Dedifferentiated amniotic fluid mesenchymal stem cell (primary cell): ENCODE measurements around the gene C9orf50.
A peak's percentile ranks its signal among the peaks of the same experiment; 100 is the strongest.

Source experiments
- DNase-seq: peaks from one replicate; pipeline ENCODE4 v3.0.0-alpha.2; 2016; ENCODE audit errors: extremely low spot score

Gene C9orf50

DNA sequence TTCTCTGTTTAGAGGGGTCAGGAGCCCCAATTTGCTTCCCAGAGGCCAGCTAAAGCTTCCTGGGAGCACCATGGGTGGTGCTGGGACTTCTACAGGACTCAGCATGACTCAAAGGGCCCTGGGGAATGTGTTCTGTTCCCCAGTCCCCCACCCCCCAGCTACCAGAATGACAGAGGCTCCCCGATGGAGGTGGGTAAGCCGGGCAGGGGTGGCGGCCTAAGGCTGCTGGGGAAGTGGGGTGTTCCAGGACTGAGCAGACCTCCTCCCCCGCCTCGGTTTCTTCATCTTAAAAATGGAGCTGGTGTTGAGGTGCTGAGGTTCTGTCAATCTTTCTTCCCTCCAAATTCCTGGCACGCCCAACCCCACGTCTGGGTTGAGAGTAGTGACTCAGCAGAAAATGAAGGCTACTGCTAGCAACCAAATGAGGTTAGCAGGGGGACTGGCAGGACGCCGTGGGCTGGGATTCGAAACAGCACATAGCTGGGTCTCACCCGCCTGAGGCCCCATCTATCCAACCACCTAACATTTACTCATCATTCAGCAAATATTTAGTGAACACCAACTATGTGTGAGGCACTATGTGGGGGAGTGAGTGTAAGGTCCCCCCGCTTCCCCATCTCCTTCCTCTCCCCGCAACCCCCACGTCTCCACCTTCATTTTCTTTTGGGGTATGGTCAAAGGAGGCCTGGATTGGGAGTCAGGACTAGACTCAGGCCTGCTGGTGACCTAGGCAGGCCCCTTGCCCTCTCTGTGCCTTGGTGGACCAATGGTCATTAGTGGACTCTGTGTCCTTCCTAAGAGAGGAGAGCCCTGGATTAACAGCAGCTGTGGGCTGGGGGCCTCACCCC is 50.2 kb downstream of the C9orf50 start:
- peak; percentile 77 for DNase-seq

DNA sequence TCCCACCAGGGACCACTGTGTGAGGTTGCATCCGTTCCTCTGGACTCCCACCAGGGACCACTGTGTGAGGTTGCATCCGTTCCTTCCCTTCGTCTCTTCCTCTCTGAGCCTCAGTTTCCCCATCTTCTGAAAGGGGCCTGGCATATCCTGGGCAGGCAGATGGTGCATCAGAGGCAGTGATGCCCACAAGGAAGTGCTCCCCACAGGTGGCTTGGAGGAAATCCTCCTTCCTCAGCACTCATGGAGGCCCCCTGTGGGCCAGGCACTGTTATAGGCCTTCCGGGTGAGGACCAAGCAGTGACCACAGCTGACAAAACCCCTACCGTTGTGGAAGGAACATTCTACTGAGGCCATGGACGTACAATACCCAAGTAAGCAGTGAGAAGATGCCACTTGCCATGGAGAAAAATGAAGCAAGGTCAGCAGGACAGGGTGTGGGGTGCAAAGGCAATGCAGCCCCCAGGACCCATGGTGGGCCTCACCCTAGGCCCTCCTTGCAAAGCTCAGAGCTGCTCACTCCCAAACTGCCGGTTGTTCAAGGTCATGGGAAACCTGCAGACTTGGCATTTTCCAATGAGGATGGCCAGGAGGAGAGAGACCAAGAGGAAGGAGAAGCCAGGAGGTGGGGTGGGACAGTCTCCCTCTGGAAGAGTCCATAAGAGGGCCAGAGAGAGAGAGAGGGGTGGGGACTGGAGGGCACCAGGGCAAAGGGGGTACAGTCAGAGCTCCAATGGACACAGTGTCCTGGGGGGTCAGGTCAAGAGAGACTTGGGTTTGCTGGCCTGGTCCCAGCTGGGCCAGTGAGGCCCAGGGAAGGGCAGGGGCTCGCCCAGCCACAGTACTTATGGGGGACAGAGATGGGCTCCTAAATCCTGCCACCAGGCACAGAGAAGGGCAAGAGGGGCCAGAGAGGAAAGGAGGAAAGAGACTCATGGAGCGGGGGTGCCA is 51.1 kb downstream of the C9orf50 start:
- DNase-seq, result no peak

GRCh38 chr9:129568560-129569501 is 52.1 kb downstream of the C9orf50 start:
- DNase-seq, result no peak

GRCh38 chr9:129567842-129568559 is 52.9 kb downstream of the C9orf50 start:
- no peak for DNase-seq

DNA sequence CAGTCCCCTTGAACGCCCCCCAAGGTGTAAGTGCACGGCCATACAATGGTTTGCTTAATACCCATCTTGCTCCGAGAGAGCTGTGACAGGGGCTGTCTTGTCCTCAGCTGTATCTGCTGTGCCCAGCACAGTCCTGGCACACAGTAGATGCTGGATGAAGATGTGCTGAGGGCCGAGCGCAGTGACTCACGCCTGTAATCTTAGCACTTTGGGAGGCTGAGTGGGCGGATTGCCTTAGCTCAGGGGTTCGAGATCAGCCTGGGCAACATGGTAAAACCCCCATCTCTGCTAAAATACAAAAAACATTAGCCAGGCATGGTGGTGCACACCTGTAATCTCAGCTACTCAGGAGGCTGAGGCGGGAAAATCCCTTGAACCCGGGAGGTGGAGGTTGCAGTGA is 53.6 kb downstream of the C9orf50 start:
- DNase-seq, result no peak

DNA sequence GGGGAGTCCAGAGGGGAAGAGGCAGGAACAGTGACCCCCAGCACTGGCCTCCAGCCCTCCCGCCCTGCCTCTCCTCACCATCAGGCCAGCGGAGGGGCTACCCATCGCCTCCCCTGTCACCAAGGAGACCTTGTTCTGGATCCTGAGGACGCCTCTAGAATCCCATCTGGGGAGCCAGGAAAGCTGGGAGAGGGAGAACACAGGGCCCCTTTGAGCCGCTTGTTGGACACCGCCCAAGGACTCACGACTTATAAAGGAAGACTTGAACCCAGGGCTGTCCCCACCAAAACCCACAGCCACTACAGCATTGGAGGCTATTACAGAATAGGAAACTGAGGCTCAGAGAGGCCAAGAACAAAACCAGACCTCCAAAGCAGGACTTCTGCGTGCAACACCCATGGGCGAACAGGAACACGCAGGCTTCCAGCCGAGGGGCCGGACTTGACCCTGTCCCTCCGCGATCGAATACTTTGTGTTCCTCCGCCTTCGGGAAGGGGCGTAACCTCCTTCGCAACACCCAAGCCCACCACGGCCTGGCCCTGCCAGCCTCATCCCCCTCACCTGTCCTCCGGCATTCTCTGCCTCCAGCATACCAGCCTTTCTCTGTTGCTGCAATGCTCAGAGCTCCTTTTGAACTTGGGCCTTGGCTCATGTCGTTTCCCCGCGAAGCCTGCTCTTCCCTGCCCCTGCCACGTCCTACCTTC is 54.2 kb downstream of the C9orf50 start:
- DNase-seq, result no peak

GRCh38 chr9:129562917-129563316 is 58.0 kb downstream of the C9orf50 start:
- no peak for DNase-seq

DNA sequence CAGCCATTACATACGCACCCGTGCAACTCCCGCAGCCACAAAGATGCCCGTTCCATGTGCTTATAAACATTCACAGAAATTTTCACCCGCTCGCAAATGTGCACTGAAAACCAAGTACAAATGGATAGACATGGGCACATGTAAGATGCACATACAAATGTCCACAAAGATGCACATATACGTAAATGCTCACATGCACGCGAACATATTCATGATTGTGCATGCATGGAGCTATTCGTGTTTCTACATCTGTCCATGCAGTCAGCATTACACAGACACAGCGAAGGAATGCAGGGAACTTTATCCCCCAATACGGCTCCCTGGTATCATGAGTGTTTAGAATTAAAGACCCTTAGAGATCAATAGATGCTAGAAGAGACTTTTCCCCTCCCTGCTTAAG is 58.4 kb downstream of the C9orf50 start:
- DNase-seq, result no peak
